ENCODE measurements around the gene DLGAP1.

DLGAP1 gene

GRCh38 chr18:4144201-4144600, 310.9 kb downstream of the DLGAP1 start:
- no peaks in the 10 kb centered on the region for H3K36me3 ChIP-seq (ENCODE audit: control insufficient read depth in 4 of 4, insufficient read depth in 4 of 4, low read length in 3 of 4)
- POLR2A ChIA-PET = no interaction called here
- CTCF ChIA-PET = no interaction called here
- no peak overlapping the region for H3K4me3 ChIP-seq (ENCODE audit: control insufficient read depth in 1 of 7, extremely low read depth in 1 of 7, insufficient read depth in 4 of 7, low read depth in 2 of 7, low read length in 6 of 7)
- no peaks in the 10 kb centered on the region for H3K4me1 ChIP-seq (ENCODE audit: control extremely low read depth in 1 of 4, control insufficient read depth in 4 of 4, insufficient read depth in 4 of 4, low read length in 3 of 4)
- no peak overlapping the region for H3K27ac ChIP-seq (ENCODE audit: insufficient read depth in 1 of 2, low read depth in 1 of 2, low read length in 2 of 2, poor library complexity in 1 of 2, severe bottlenecking in 2 of 2)
- no CpG with 5 or more reads among the region's 1 CpG for WGBS (ENCODE audit: insufficient coverage)
- peaks cover 0 to 3% (median 0%) of the 10 kb centered on the region in 5 experiments for H3K27me3 ChIP-seq (replicated peaks in 2 of 5; ENCODE audit: control insufficient read depth in 4 of 5, insufficient read depth in 5 of 5, low read length in 4 of 5)
- no peak for DNase-seq
- H3K9me3 ChIP-seq (ENCODE audit: control extremely low read depth in 1 of 5, control insufficient read depth in 4 of 5, insufficient read depth in 2 of 5, low read depth in 1 of 5, low read length in 4 of 5) = no peaks in the 10 kb centered on the region

GRCh38 chr18:4143585-4143984, 311.5 kb downstream of the DLGAP1 start:
- Histone ChIP-seq H3K36me3 (ENCODE audit: control insufficient read depth in 4 of 4, insufficient read depth in 4 of 4, low read length in 3 of 4) (no peaks in the 10 kb centered on the region), H3K4me1 (ENCODE audit: control extremely low read depth in 1 of 4, control insufficient read depth in 4 of 4, insufficient read depth in 4 of 4, low read length in 3 of 4) (no peaks in the 10 kb centered on the region), H3K27me3 (replicated peaks in 2 of 5; ENCODE audit: control insufficient read depth in 4 of 5, insufficient read depth in 5 of 5, low read length in 4 of 5) (peaks cover 0 to 3% (median 0%) of the 10 kb centered on the region in 5 experiments), H3K9me3 (ENCODE audit: control extremely low read depth in 1 of 5, control insufficient read depth in 4 of 5, insufficient read depth in 2 of 5, low read depth in 1 of 5, low read length in 4 of 5) (no peaks in the 10 kb centered on the region), H3K4me3 (ENCODE audit: control insufficient read depth in 1 of 7, extremely low read depth in 1 of 7, insufficient read depth in 4 of 7, low read depth in 2 of 7, low read length in 6 of 7) (no peak overlapping the region), H3K27ac (ENCODE audit: insufficient read depth in 1 of 2, low read depth in 1 of 2, low read length in 2 of 2, poor library complexity in 1 of 2, severe bottlenecking in 2 of 2) (no peak overlapping the region)
- ChIA-PET POLR2A (no interaction called here), CTCF (no interaction called here)
- 88% methylated on average over 1 of the region's 1 CpG for WGBS (ENCODE audit: insufficient coverage)
- DNase-seq = no peak

GRCh38 chr18:4142876-4143275, 312.2 kb downstream of the DLGAP1 start:
- CTCF ChIA-PET = no interaction called here

GRCh38 chr18:4134700-4135099, 320.4 kb downstream of the DLGAP1 start:
- 100% methylated on average over 2 of the region's 6 CpGs for WGBS (ENCODE audit: insufficient coverage)

More at GRCh38 chr18:4142876-4143275, 312.2 kb downstream of the DLGAP1 start:
- POLR2A ChIA-PET = no interaction called here
- no peaks in the 10 kb centered on the region for H3K27me3 ChIP-seq (replicated peaks in 2 of 5; ENCODE audit: control insufficient read depth in 4 of 5, insufficient read depth in 5 of 5, low read length in 4 of 5)
- no peaks in the 10 kb centered on the region for H3K4me1 ChIP-seq (ENCODE audit: control extremely low read depth in 1 of 4, control insufficient read depth in 4 of 4, insufficient read depth in 4 of 4, low read length in 3 of 4)
- 94% methylated on average over 5 of the region's 5 CpGs for WGBS (ENCODE audit: insufficient coverage)
- no peak overlapping the region for H3K4me3 ChIP-seq (ENCODE audit: control insufficient read depth in 1 of 7, extremely low read depth in 1 of 7, insufficient read depth in 4 of 7, low read depth in 2 of 7, low read length in 6 of 7)
- H3K27ac ChIP-seq (ENCODE audit: insufficient read depth in 1 of 2, low read depth in 1 of 2, low read length in 2 of 2, poor library complexity in 1 of 2, severe bottlenecking in 2 of 2) = no peak overlapping the region
- H3K36me3 ChIP-seq (ENCODE audit: control insufficient read depth in 4 of 4, insufficient read depth in 4 of 4, low read length in 3 of 4) = no peaks in the 10 kb centered on the region
- no peak for DNase-seq
- H3K9me3 ChIP-seq (ENCODE audit: control extremely low read depth in 1 of 5, control insufficient read depth in 4 of 5, insufficient read depth in 2 of 5, low read depth in 1 of 5, low read length in 4 of 5) = no peaks in the 10 kb centered on the region

GRCh38 chr18:4130734-4131719, 324.1 kb downstream of the DLGAP1 start:
- ChIA-PET POLR2A (no interaction called here), CTCF (no interaction called here)
- no peaks in the 10 kb centered on the region for H3K4me1 ChIP-seq (ENCODE audit: control extremely low read depth in 1 of 4, control insufficient read depth in 4 of 4, insufficient read depth in 4 of 4, low read length in 3 of 4)
- no peaks in the 10 kb centered on the region for H3K9me3 ChIP-seq (ENCODE audit: control extremely low read depth in 1 of 5, control insufficient read depth in 4 of 5, insufficient read depth in 2 of 5, low read depth in 1 of 5, low read length in 4 of 5)
- WGBS (ENCODE audit: insufficient coverage) = 89% methylated on average over 8 of the region's 12 CpGs
- no peak overlapping the region for H3K27ac ChIP-seq (ENCODE audit: insufficient read depth in 1 of 2, low read depth in 1 of 2, low read length in 2 of 2, poor library complexity in 1 of 2, severe bottlenecking in 2 of 2)
- no peak overlapping the region for H3K4me3 ChIP-seq (ENCODE audit: control insufficient read depth in 1 of 7, extremely low read depth in 1 of 7, insufficient read depth in 4 of 7, low read depth in 2 of 7, low read length in 6 of 7)
- no peak for DNase-seq
- H3K36me3 ChIP-seq (ENCODE audit: control insufficient read depth in 4 of 4, insufficient read depth in 4 of 4, low read length in 3 of 4) = no peaks in the 10 kb centered on the region
- peaks cover 0 to 2% (median 0%) of the 10 kb centered on the region in 5 experiments for H3K27me3 ChIP-seq (replicated peaks in 2 of 5; ENCODE audit: control insufficient read depth in 4 of 5, insufficient read depth in 5 of 5, low read length in 4 of 5)

More at GRCh38 chr18:4134700-4135099, 320.4 kb downstream of the DLGAP1 start:
- POLR2A ChIA-PET = no interaction called here
- CTCF ChIA-PET = no interaction called here
- Histone ChIP-seq H3K27ac (ENCODE audit: insufficient read depth in 1 of 2, low read depth in 1 of 2, low read length in 2 of 2, poor library complexity in 1 of 2, severe bottlenecking in 2 of 2) (no peak overlapping the region), H3K4me1 (ENCODE audit: control extremely low read depth in 1 of 4, control insufficient read depth in 4 of 4, insufficient read depth in 4 of 4, low read length in 3 of 4) (no peaks in the 10 kb centered on the region), H3K9me3 (ENCODE audit: control extremely low read depth in 1 of 5, control insufficient read depth in 4 of 5, insufficient read depth in 2 of 5, low read depth in 1 of 5, low read length in 4 of 5) (no peaks in the 10 kb centered on the region), H3K4me3 (ENCODE audit: control insufficient read depth in 1 of 7, extremely low read depth in 1 of 7, insufficient read depth in 4 of 7, low read depth in 2 of 7, low read length in 6 of 7) (no peak overlapping the region), H3K36me3 (ENCODE audit: control insufficient read depth in 4 of 4, insufficient read depth in 4 of 4, low read length in 3 of 4) (no peaks in the 10 kb centered on the region), H3K27me3 (replicated peaks in 2 of 5; ENCODE audit: control insufficient read depth in 4 of 5, insufficient read depth in 5 of 5, low read length in 4 of 5) (peaks cover 0 to 2% (median 0%) of the 10 kb centered on the region in 5 experiments)
- DNase-seq = no peak

- no peaks in the 10 kb centered on the region for H3K36me3 ChIP-seq (ENCODE audit: control insufficient read depth in 4 of 4, insufficient read depth in 4 of 4, low read length in 3 of 4)
- ChIA-PET CTCF (no interaction called here), POLR2A (no interaction called here)
- DNase-seq = no peak
- peaks cover 0 to under 1% (median 0%) of the 10 kb centered on the region in 5 experiments for H3K27me3 ChIP-seq (replicated peaks in 2 of 5; ENCODE audit: control insufficient read depth in 4 of 5, insufficient read depth in 5 of 5, low read length in 4 of 5)
- WGBS (ENCODE audit: insufficient coverage) = no CpG with 5 or more reads among the region's 1 CpG
- H3K9me3 ChIP-seq (ENCODE audit: control extremely low read depth in 1 of 5, control insufficient read depth in 4 of 5, insufficient read depth in 2 of 5, low read depth in 1 of 5, low read length in 4 of 5) = no peaks in the 10 kb centered on the region
- no peaks in the 10 kb centered on the region for H3K4me1 ChIP-seq (ENCODE audit: control extremely low read depth in 1 of 4, control insufficient read depth in 4 of 4, insufficient read depth in 4 of 4, low read length in 3 of 4)
- no peak overlapping the region for H3K27ac ChIP-seq (ENCODE audit: insufficient read depth in 1 of 2, low read depth in 1 of 2, low read length in 2 of 2, poor library complexity in 1 of 2, severe bottlenecking in 2 of 2)
- H3K4me3 ChIP-seq (ENCODE audit: control insufficient read depth in 1 of 7, extremely low read depth in 1 of 7, insufficient read depth in 4 of 7, low read depth in 2 of 7, low read length in 6 of 7) = no peak overlapping the region
These were observed 328.2 kb downstream of the DLGAP1 start for GRCh38 chr18:4126939-4127338.

- Histone ChIP-seq H3K4me1 (ENCODE audit: control extremely low read depth in 1 of 4, control insufficient read depth in 4 of 4, insufficient read depth in 4 of 4, low read length in 3 of 4) (no peaks in the 10 kb centered on the region), H3K27me3 (replicated peaks in 2 of 5; ENCODE audit: control insufficient read depth in 4 of 5, insufficient read depth in 5 of 5, low read length in 4 of 5) (peaks cover 0 to 2% (median 0%) of the 10 kb centered on the region in 5 experiments), H3K36me3 (ENCODE audit: control insufficient read depth in 4 of 4, insufficient read depth in 4 of 4, low read length in 3 of 4) (no peaks in the 10 kb centered on the region), H3K4me3 (ENCODE audit: control insufficient read depth in 1 of 7, extremely low read depth in 1 of 7, insufficient read depth in 4 of 7, low read depth in 2 of 7, low read length in 6 of 7) (no peak overlapping the region), H3K9me3 (ENCODE audit: control extremely low read depth in 1 of 5, control insufficient read depth in 4 of 5, insufficient read depth in 2 of 5, low read depth in 1 of 5, low read length in 4 of 5) (no peaks in the 10 kb centered on the region), H3K27ac (ENCODE audit: insufficient read depth in 1 of 2, low read depth in 1 of 2, low read length in 2 of 2, poor library complexity in 1 of 2, severe bottlenecking in 2 of 2) (no peak overlapping the region)
- 95% methylated on average over 5 of the region's 6 CpGs for WGBS (ENCODE audit: insufficient coverage)
- ChIA-PET CTCF (interaction anchor here (0.6 to 1.4 kb wide), 2 partner anchors 11 kb away, joined by 4 read pairs; no protein-coding TSS in a partner anchor), POLR2A (no interaction called here)
- no peak for DNase-seq
These were observed 329.4 kb downstream of the DLGAP1 start for GRCh38 chr18:4125627-4126230.
